ENCODE data around the gene COL9A2.

DNA sequence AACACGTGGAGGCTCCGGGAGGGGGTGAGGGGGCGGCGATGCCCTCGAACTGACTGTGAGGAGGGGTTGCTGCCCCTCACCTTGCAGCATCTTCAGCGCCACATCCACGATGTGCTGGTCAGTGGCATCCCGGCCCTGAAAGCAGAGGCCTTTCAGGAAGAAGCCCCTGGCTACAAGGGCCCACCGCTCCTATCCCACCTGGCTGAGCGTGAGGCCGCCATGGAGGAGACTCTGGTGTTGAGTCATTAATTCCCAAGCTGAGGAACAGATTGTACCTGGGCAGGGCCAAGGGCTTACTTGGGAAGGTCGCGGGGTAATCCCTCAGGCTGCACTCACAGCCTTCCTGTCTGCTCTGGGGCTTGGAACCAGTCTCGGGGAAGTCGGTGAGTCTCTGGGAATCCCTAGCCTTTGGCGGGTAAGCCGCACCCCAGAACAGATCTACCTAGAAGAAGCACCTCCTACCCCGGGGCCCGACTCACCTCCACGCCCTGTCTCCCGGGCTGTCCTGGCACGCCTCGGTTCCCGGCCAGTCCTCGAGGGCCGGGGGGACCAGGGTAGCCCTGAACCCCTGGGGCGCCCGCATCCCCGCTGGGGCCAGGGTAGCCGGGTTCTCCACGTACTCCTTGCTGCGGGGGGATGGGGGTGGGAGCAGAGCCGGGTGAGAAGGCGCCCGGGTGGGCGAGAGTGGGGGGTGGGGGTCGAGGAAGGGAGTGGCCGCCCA lies 13.9 kb downstream of the COL9A2 start:
- no peak for TF ChIP-seq CTCF (IDR thresholded peaks at IDR 0.05)
- TF ChIP-seq POLR2A (IDR thresholded peaks at IDR 0.05): no peak

All from uterus (tissue), 2 donors.